Loucy (cell line): ENCODE measurements around the gene BEND7.

Source experiments
- H2AFZ ChIP-seq: fragments of 200-600 bp; sonication (generic); 2 replicates; pipeline ENCODE4 v1.6.0; 2016; ENCODE audit warnings: antibody characterized with exemption, mild to moderate bottlenecking, low read length, moderate library complexity
- H3F3A ChIP-seq: fragments of 200-600 bp; 2 replicates; pipeline ENCODE4 v1.6.0; 2016; ENCODE audit warnings: antibody characterized with exemption, low read depth, mild to moderate bottlenecking
- H3K27me3 ChIP-seq: fragments of 200-600 bp; sonication (generic); 2 replicates; pipeline ENCODE4 v1.6.1; 2014; ENCODE audit warnings: low read length, mild to moderate bottlenecking; ENCODE audit not compliant: insufficient read depth, poor library complexity, severe bottlenecking
- H3K36me3 ChIP-seq: fragments of 200-600 bp; sonication (generic); 2 replicates; pipeline ENCODE4 v1.6.1; 2016; ENCODE audit warnings: low read length; ENCODE audit not compliant: insufficient read depth
- H3K4me1 ChIP-seq: fragments of 200-600 bp; sonication (generic); 2 replicates; pipeline ENCODE4 v1.5.1; 2014; ENCODE audit warnings: low read length, mild to moderate bottlenecking; ENCODE audit not compliant: insufficient read depth, poor library complexity, severe bottlenecking
- H3K4me2 ChIP-seq: fragments of 200-600 bp; sonication (generic); 2 replicates; pipeline ENCODE4 v1.6.0; 2014; ENCODE audit warnings: antibody characterized with exemption, low read length, low read depth, mild to moderate bottlenecking; ENCODE audit not compliant: poor library complexity, severe bottlenecking
- H3K4me3 ChIP-seq: fragments of 200-600 bp; sonication (generic); 2 replicates; pipeline ENCODE4 v1.5.1; 2014; ENCODE audit warnings: low read length, mild to moderate bottlenecking, mixed read lengths; ENCODE audit not compliant: poor library complexity, severe bottlenecking
- H3K79me2 ChIP-seq: fragments of 200-600 bp; sonication (generic); 2 replicates; pipeline ENCODE4 v1.6.1; 2014; ENCODE audit warnings: low read length; ENCODE audit not compliant: insufficient read depth
- H3K9ac ChIP-seq: fragments of 200-600 bp; sonication (generic); 2 replicates; pipeline ENCODE4 v1.6.0; 2014; ENCODE audit warnings: mild to moderate bottlenecking, low read depth, low read length, moderate library complexity; ENCODE audit not compliant: poor library complexity, severe bottlenecking
- H3K9me2 ChIP-seq: fragments of 200-600 bp; sonication (generic); replicated peaks from 2 replicates; pipeline ENCODE4 v1.6.1; 2016; ENCODE audit warnings: low read depth, low read length, mixed read lengths
- H3K9me3 ChIP-seq: fragments of 200-600 bp; sonication (generic); 2 replicates; pipeline ENCODE4 v1.6.1; 2014; ENCODE audit warnings: mild to moderate bottlenecking, antibody characterized with exemption, low read length, low read depth; ENCODE audit not compliant: insufficient read depth
- H4K20me1 ChIP-seq: fragments of 200-600 bp; sonication (generic); 2 replicates; pipeline ENCODE4 v1.6.0; 2014; ENCODE audit warnings: antibody characterized with exemption, low read length, mild to moderate bottlenecking; ENCODE audit not compliant: insufficient read depth, poor library complexity, severe bottlenecking
- CTCF ChIP-seq: fragments of 200-600 bp; sonication (generic); conservative IDR thresholded peaks from 2 replicates; pipeline ENCODE4 v1.5.1; 2014; ENCODE audit warnings: mild to moderate bottlenecking, antibody characterized with exemption, low read length
- EZH2phosphoT487 ChIP-seq: fragments of 200-600 bp; IDR thresholded peaks from 2 replicates; pipeline ENCODE4 v1.6.1; 2018; ENCODE audit warnings: antibody characterized with exemption, mild to moderate bottlenecking, moderate library complexity, borderline replicate concordance

The BEND7 gene

GRCh38 chr10:13416760-13417159 lies 112.1 kb downstream of the BEND7 start:
- Histone ChIP-seq H3K36me3 (no peaks in the 10 kb centered on the region), H3K9me3 (no peaks in the 10 kb centered on the region), H4K20me1 (no peaks in the 10 kb centered on the region), H3K4me1 (no peaks in the 10 kb centered on the region), H2AFZ (no peak overlapping the region), H3K79me2 (no peaks in the 10 kb centered on the region), H3K4me3 (no peak overlapping the region), H3K9ac (no peak overlapping the region), H3K4me2 (no peak overlapping the region), H3F3A (no peaks in the 10 kb centered on the region), H3K27me3 (no peaks in the 10 kb centered on the region), H3K9me2 (no peaks in the 10 kb centered on the region)
- no peak for TF ChIP-seq CTCF
- no peak for TF ChIP-seq EZH2phosphoT487

GRCh38 chr10:13414855-13415254 lies 114.0 kb downstream of the BEND7 start:
- Histone ChIP-seq H2AFZ (no peak overlapping the region), H3K4me3 (no peak overlapping the region), H3K4me2 (no peak overlapping the region), H3K4me1 (no peaks in the 10 kb centered on the region), H4K20me1 (no peaks in the 10 kb centered on the region), H3F3A (no peaks in the 10 kb centered on the region), H3K36me3 (no peaks in the 10 kb centered on the region), H3K79me2 (no peaks in the 10 kb centered on the region), H3K9me2 (no peaks in the 10 kb centered on the region), H3K9ac (no peak overlapping the region), H3K9me3 (no peaks in the 10 kb centered on the region), H3K27me3 (no peaks in the 10 kb centered on the region)
- TF ChIP-seq CTCF (peak; percentile 44), EZH2phosphoT487 (no peak)

- TF ChIP-seq CTCF (no peak), EZH2phosphoT487 (no peak)
- no peak overlapping the region for H3K9ac ChIP-seq
- H3K9me2 ChIP-seq = no peaks in the 10 kb centered on the region
- H3F3A ChIP-seq = no peaks in the 10 kb centered on the region
- H3K4me1 ChIP-seq = no peaks in the 10 kb centered on the region
- H3K79me2 ChIP-seq = no peaks in the 10 kb centered on the region
- no peaks in the 10 kb centered on the region for H3K36me3 ChIP-seq
- H3K4me3 ChIP-seq = no peak overlapping the region
- H4K20me1 ChIP-seq = no peaks in the 10 kb centered on the region
- no peaks in the 10 kb centered on the region for H3K27me3 ChIP-seq
- H2AFZ ChIP-seq = no peak overlapping the region
- no peak overlapping the region for H3K4me2 ChIP-seq
- no peaks in the 10 kb centered on the region for H3K9me3 ChIP-seq
Measured at GRCh38 chr10:13414137-13414536, 114.7 kb downstream of the BEND7 start.
